ENCODE data around the gene LRRC4C. TPM values are rescaled to one million over a fixed set of nuclear protein-coding genes. Genes with fewer than 3 reads are reported as not detected.

Gene LRRC4C
- total and polyA plus RNA-seq, 2 donors (not counting 3 experiments of a cell fraction or from before 2014, with no cell fraction given): not detected

- Histone ChIP-seq H3K9ac (replicated peaks; ENCODE audit: extremely low read depth, insufficient read depth, low read length) (no peak overlapping the region), H4K20me1 (replicated peaks; ENCODE audit: control insufficient read depth, extremely low read depth, insufficient read depth, low read length) (no peaks in the 10 kb centered on the region), H3K36me3 (ENCODE audit: control insufficient read depth in 2 of 2, extremely low read depth in 1 of 2, insufficient read depth in 2 of 2, low read length in 2 of 2) (no peaks in the 10 kb centered on the region), H3K4me3 (replicated peaks in 1 of 3; ENCODE audit: insufficient read depth in 1 of 3, low read depth in 1 of 3, low read length in 3 of 3) (no peak overlapping the region), H3K27ac (ENCODE audit: insufficient read depth, low read depth, low read length) (no peak overlapping the region), H3K79me2 (ENCODE audit: control insufficient read depth, insufficient read depth, low read length) (no peaks in the 10 kb centered on the region), H3K9me1 (replicated peaks; ENCODE audit: control insufficient read depth, extremely low read depth, insufficient read depth, low read length) (no peaks in the 10 kb centered on the region), H2AFZ (ENCODE audit: low read depth, low read length) (no peak overlapping the region), H3K4me2 (ENCODE audit: insufficient read depth, low read length) (no peak overlapping the region), H3K4me1 (ENCODE audit: control insufficient read depth, extremely low read depth, insufficient read depth, low read length) (no peaks in the 10 kb centered on the region), H3K9me3 (replicated peaks; ENCODE audit: control insufficient read depth, insufficient read depth, low read length) (no peaks in the 10 kb centered on the region), H3K27me3 (ENCODE audit: control insufficient read depth in 2 of 2, insufficient read depth in 2 of 2, low read length in 2 of 2) (peaks cover 14 to 17% of the 10 kb centered on the region in 2 experiments)
- no TSS peak for BruUV-seq (replicated peaks)
- CTCF ChIA-PET: interaction anchor here (0.6 kb wide), 1 partner anchor 1623 kb away, joined by 3 read pairs; no protein-coding TSS in a partner anchor
- no peak for TF ChIP-seq CTCF (IDR thresholded peaks at IDR 0.05; ENCODE audit: extremely low read depth in 1 of 2, insufficient read depth in 1 of 2, low read depth in 1 of 2, low read length in 2 of 2)
- dilution Hi-C loops (cut with MboI; ENCODE audit: extremely low pct_ligation_motif_present, low sequenced_read_pairs): no loop called here
- DNase-seq (ENCODE audit: low read depth, low spot score) (no peak), FAIRE-seq (no peak)
- intact Hi-C loops (cut with micrococcal nuclease): loop anchor here (5.0 kb wide), 1 partner anchor 1499 kb away; no protein-coding TSS in a partner anchor
- POLR2A ChIA-PET: no interaction called here
These were observed 1168.1 kb downstream of the LRRC4C start for GRCh38 chr11:40291329-40291728.

GRCh38 chr11:40290171-40290631 lies 1169.3 kb downstream of the LRRC4C start:
- H2AFZ ChIP-seq (ENCODE audit: low read depth, low read length): no peak overlapping the region
- no peak for FAIRE-seq
- H3K79me2 ChIP-seq (ENCODE audit: control insufficient read depth, insufficient read depth, low read length): no peaks in the 10 kb centered on the region
- POLR2A ChIA-PET: no interaction called here
- no peak overlapping the region for H3K4me2 ChIP-seq (ENCODE audit: insufficient read depth, low read length)
- H3K36me3 ChIP-seq (ENCODE audit: control insufficient read depth in 2 of 2, extremely low read depth in 1 of 2, insufficient read depth in 2 of 2, low read length in 2 of 2): no peaks in the 10 kb centered on the region
- no peak overlapping the region for H3K27ac ChIP-seq (ENCODE audit: insufficient read depth, low read depth, low read length)
- peaks cover 14 to 17% of the 10 kb centered on the region in 2 experiments for H3K27me3 ChIP-seq (ENCODE audit: control insufficient read depth in 2 of 2, insufficient read depth in 2 of 2, low read length in 2 of 2)
- CTCF ChIA-PET: no interaction called here
- no TSS peak for BruUV-seq (replicated peaks)
- DNase-seq (ENCODE audit: low read depth, low spot score): no peak
- no peak for TF ChIP-seq EZH2 (IDR thresholded peaks at IDR 0.05; ENCODE audit: borderline replicate concordance, low read depth, low read length, severe bottlenecking)
- TF ChIP-seq MAX (IDR thresholded peaks at IDR 0.05; ENCODE audit: insufficient read depth, insufficient read length): no peak
- TF ChIP-seq JUN (IDR thresholded peaks at IDR 0.05; ENCODE audit: borderline replicate concordance, insufficient read depth, insufficient read length, low read depth): no peak
- TF ChIP-seq GATA2 (IDR thresholded peaks at IDR 0.05; ENCODE audit: insufficient read depth, insufficient read length, low read depth, low read length): no peak
- no peak for TF ChIP-seq POLR2AphosphoS5 (IDR thresholded peaks at IDR 0.05; ENCODE audit: insufficient read depth, low read depth, low read length)
- TF ChIP-seq MYC (IDR thresholded peaks at IDR 0.05; ENCODE audit: low read depth, low read length): no peak
- TF ChIP-seq CTCF (IDR thresholded peaks at IDR 0.05; ENCODE audit: extremely low read depth in 1 of 2, insufficient read depth in 1 of 2, low read depth in 1 of 2, low read length in 2 of 2): no peak
- TF ChIP-seq POLR2A (IDR thresholded peaks at IDR 0.05; ENCODE audit: low read depth, low read length): no peak
- no peak for TF ChIP-seq FOS (IDR thresholded peaks at IDR 0.05; ENCODE audit: borderline replicate concordance, insufficient read depth, low read length)
- intact Hi-C loops (cut with micrococcal nuclease): loop anchor here (5.0 kb wide), 1 partner anchor 1498 kb away; no protein-coding TSS in a partner anchor
- no peaks in the 10 kb centered on the region for H3K9me1 ChIP-seq (replicated peaks; ENCODE audit: control insufficient read depth, extremely low read depth, insufficient read depth, low read length)
- H3K4me3 ChIP-seq (replicated peaks in 1 of 3; ENCODE audit: insufficient read depth in 1 of 3, low read depth in 1 of 3, low read length in 3 of 3): no peak overlapping the region
- H3K9me3 ChIP-seq (replicated peaks; ENCODE audit: control insufficient read depth, insufficient read depth, low read length): no peaks in the 10 kb centered on the region
- H4K20me1 ChIP-seq (replicated peaks; ENCODE audit: control insufficient read depth, extremely low read depth, insufficient read depth, low read length): no peaks in the 10 kb centered on the region
- dilution Hi-C loops (cut with MboI; ENCODE audit: extremely low pct_ligation_motif_present, low sequenced_read_pairs): no loop called here
- no peak overlapping the region for H3K9ac ChIP-seq (replicated peaks; ENCODE audit: extremely low read depth, insufficient read depth, low read length)
- no peaks in the 10 kb centered on the region for H3K4me1 ChIP-seq (ENCODE audit: control insufficient read depth, extremely low read depth, insufficient read depth, low read length)

Data from endothelial cell of umbilical vein (primary cell).